H1 (cell line): ENCODE data around the gene ST8SIA3. TPM values are rescaled to one million over a fixed set of nuclear protein-coding genes. Genes with fewer than 3 reads are reported as not detected.

Source experiments
- CBX8 ChIP-seq: fragments of 300-800, 300-1000 bp; sonication (generic); IDR thresholded peaks from 2 replicates; pipeline ENCODE4 v1.7.1; 2016; ENCODE audit warnings: low read depth, low read length, borderline replicate concordance
- EP300 ChIP-seq, 2 experiments: IDR thresholded peaks; 1 replicate in 1 of 2; 2 replicates in 1 of 2; pipeline ENCODE4 v1.6.1; 2011 to 2012; ENCODE audit warnings: low read depth in 2 of 2, low read length in 2 of 2, mild to moderate bottlenecking in 2 of 2, borderline replicate concordance in 1 of 2, inconsistent platforms in 1 of 2, moderate library complexity in 1 of 2
- NRF1 ChIP-seq: IDR thresholded peaks from 2 replicates; pipeline ENCODE4 v1.6.1; 2011; ENCODE audit warnings: mild to moderate bottlenecking, low read depth, low read length, improper control_type of control experiment
- PHF8 ChIP-seq: fragments of 200-600 bp; sonication (generic); conservative IDR thresholded peaks from 2 replicates; pipeline ENCODE4 v1.7.1; 2012; ENCODE audit warnings: low read depth, mild to moderate bottlenecking, inconsistent platforms, low read length, moderate library complexity
- RNF2 ChIP-seq: fragments of 200-900, 300-1000 bp; sonication (generic); IDR thresholded peaks from 2 replicates; pipeline ENCODE4 v1.7.1; 2016; ENCODE audit warnings: borderline replicate concordance, low read depth, mild to moderate bottlenecking, antibody characterized with exemption, low read length; ENCODE audit not compliant: poor library complexity, severe bottlenecking; ENCODE audit errors: missing control alignments
- SUZ12 ChIP-seq: fragments of 200-600 bp; sonication (generic); IDR thresholded peaks from 2 replicates; pipeline ENCODE4 v1.6.1; 2012; ENCODE audit warnings: mild to moderate bottlenecking, inconsistent platforms, low read length, moderate library complexity, mixed read lengths
- TAF7 ChIP-seq: optimal IDR thresholded peaks from 2 replicates; pipeline ENCODE3; 2011; ENCODE audit warnings: low read depth, mild to moderate bottlenecking, inconsistent platforms, low read length, moderate library complexity, borderline replicate concordance
- TCF12 ChIP-seq: IDR thresholded peaks from 2 replicates; pipeline ENCODE4 v1.6.1; 2011; ENCODE audit warnings: low read depth, mild to moderate bottlenecking, low read length
- ZNF274 ChIP-seq: IDR thresholded peaks from 2 replicates; pipeline ENCODE4 v1.7.0; 2012; ENCODE audit warnings: low read length, borderline replicate concordance; ENCODE audit errors: extremely low read depth
- polyA plus RNA-seq, 7 experiments: library from polyadenylated mRNA; depleted of rRNA in 3 of 7; stranded (reverse) in 5 of 7; unstranded in 2 of 7; fragments of >200 nt in 5 of 7; fragments of 200-250 nt in 2 of 7; gene quantifications; 1 replicate in 5 of 7; 2 replicates in 1 of 7; 4 replicates in 1 of 7; pipeline versions ENCODE4 v1.2.1 to v1.2.3, GENCODE V29; 2011 to 2013; ENCODE audit warnings: missing spikeins in 2 of 7, mixed read lengths in 2 of 7
- total RNA-seq: library from RNA; stranded (reverse); fragmentation: NEBNext Ultra II Directional; extraction: Animal tissue kit (Norgen Biotek cat#: 25700); gene quantifications from 2 replicates; pipeline ENCODE4 v1.2.1, GENCODE V29; 2021
- TF ChIP-seq, protein P1 (sequence below): IDR thresholded peaks from 2 replicates; pipeline ENCODE4 v1.6.1; 2011; ENCODE audit warnings: low read depth, mild to moderate bottlenecking, low read length; ENCODE audit not compliant: insufficient read depth

ST8SIA3 gene
- total and polyA plus RNA-seq, 2 of the 8 experiments (the other 6 are each of a cell fraction or from before 2014, with no cell fraction given), result 1.2 to 3.7 TPM

DNA sequence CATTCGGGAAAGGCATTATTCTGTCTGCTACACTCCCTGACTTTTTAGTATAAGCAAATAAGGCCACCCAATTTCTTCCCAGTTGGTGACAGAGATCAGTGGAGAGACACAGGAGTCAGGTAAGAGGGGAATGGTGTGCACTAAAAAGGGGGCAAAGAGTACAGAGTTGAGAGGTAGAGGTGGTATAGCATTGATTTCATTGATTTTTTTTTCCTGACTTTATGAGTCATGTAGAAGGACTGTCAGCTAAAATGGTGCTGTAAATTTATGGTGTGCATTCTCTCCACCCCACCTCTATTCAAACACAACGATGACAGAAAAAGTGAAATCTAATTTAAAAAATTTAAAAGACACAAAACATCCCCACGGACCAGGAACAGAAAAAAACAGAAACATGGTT lies 23.7 kb upstream of the ST8SIA3 start (continued):
- TF ChIP-seq, protein P1, sequence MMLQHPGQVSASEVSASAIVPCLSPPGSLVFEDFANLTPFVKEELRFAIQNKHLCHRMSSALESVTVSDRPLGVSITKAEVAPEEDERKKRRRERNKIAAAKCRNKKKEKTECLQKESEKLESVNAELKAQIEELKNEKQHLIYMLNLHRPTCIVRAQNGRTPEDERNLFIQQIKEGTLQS, result no peak
- TF ChIP-seq PHF8, result no peak
- no peak for TF ChIP-seq EP300 (IDR thresholded peaks at IDR 0.05; ENCODE audit: borderline replicate concordance in 1 of 2, low read depth in 2 of 2, low read length in 2 of 2)
- no peak for TF ChIP-seq ZNF274
- no peak for TF ChIP-seq NRF1
- no peak for TF ChIP-seq SUZ12
- TF ChIP-seq RNF2, result no peak
- TF ChIP-seq TCF12, result no peak
- no peak for TF ChIP-seq CBX8
- TF ChIP-seq TAF7, result no peak
